WTC11 (cell line): ENCODE data around the gene MCF2L. TPM values are rescaled to one million over a fixed set of nuclear protein-coding genes. Genes with fewer than 3 reads are reported as not detected.
"Not testable (repeated sequence)": the region's sequence is repeated elsewhere in the genome, so short reads cannot be mapped to it uniquely, and the experiment has no call there.

Experiments used
- ATAC-seq: fragments of 200-7000 bp; cut with Tn5 transposase; 2 replicates; pipeline ENCODE4 v1.10.0; 2021; ENCODE audit warnings: mild to moderate bottlenecking, moderate library complexity
- CTCF ChIA-PET: fragments of 300-600 bp; sonication (Branson Sonifier 250); formaldehyde crosslinking; loops from one replicate; lab custom pipeline; 2021; ENCODE audit warnings: antibody characterized with exemption; lab: Charles Lee
- POLR2A ChIA-PET: fragments of 350-600 bp; sonication (Branson Sonifier 250); formaldehyde crosslinking; loops from one replicate; lab custom pipeline; 2021; ENCODE audit warnings: antibody characterized with exemption; lab: Charles Lee
- DNase-seq: peaks from one replicate; pipeline ENCODE4 v3.0.0; 2021; ENCODE audit warnings: low spot score
- H3K27ac Mint-ChIP-seq: 2 replicates; pipeline ENCODE4 v1.8.0; 2021; ENCODE audit warnings: mixed read lengths
- H3K27me3 Mint-ChIP-seq: 2 replicates; pipeline ENCODE4 v1.8.0; 2021; ENCODE audit warnings: low read depth, mild to moderate bottlenecking, moderate library complexity, mixed read lengths
- H3K36me3 Mint-ChIP-seq: 2 replicates; pipeline ENCODE4 v1.8.0; 2021; ENCODE audit warnings: mixed read lengths
- H3K4me1 Mint-ChIP-seq: 2 replicates; pipeline ENCODE4 v1.8.0; 2022; ENCODE audit warnings: mixed read lengths
- H3K4me3 Mint-ChIP-seq: 2 replicates; pipeline ENCODE4 v1.8.0; 2021; ENCODE audit warnings: mild to moderate bottlenecking, moderate library complexity, mixed read lengths
- H3K9me3 Mint-ChIP-seq: 2 replicates; pipeline ENCODE4 v1.8.0; 2021; ENCODE audit warnings: mixed read lengths
- HMGA2 ChIP-seq: fragments of 250-450 bp; sonication (Bioruptor Pico); IDR thresholded peaks from 2 replicates; pipeline ENCODE4 v1.4.0; 2021; ENCODE audit warnings: mild to moderate bottlenecking, moderate library complexity
- JUN ChIP-seq: sonication (generic); formaldehyde crosslinking; IDR thresholded peaks from 2 replicates; pipeline ENCODE4 v1.8.0; 2023; ENCODE audit warnings: mild to moderate bottlenecking, missing genetic modification reagents
- OVOL2 ChIP-seq: fragments of 250-450 bp; sonication (Bioruptor Pico); IDR thresholded peaks from 2 replicates; pipeline ENCODE4 v1.9.0; 2021; ENCODE audit warnings: mild to moderate bottlenecking, borderline replicate concordance
- SP1 ChIP-seq: sonication (generic); formaldehyde crosslinking; conservative IDR thresholded peaks from 2 replicates; pipeline ENCODE4 v1.8.1; 2022; ENCODE audit warnings: missing genetic modification reagents
- ZNF232 ChIP-seq: sonication (generic); formaldehyde crosslinking; IDR thresholded peaks from 2 replicates; pipeline ENCODE4 v1.8.0; 2022; ENCODE audit warnings: mild to moderate bottlenecking, missing genetic modification reagents
- ZNF263 ChIP-seq: sonication (generic); formaldehyde crosslinking; IDR thresholded peaks from 2 replicates; pipeline ENCODE4 v1.8.1; 2022; ENCODE audit warnings: low read depth, mild to moderate bottlenecking, moderate library complexity, missing genetic modification reagents
- total RNA-seq: library from RNA; stranded (reverse); gene quantifications from 3 replicates; pipeline ENCODE4 v1.2.3, GENCODE V29; 2021
- TF ChIP-seq, protein P1 (sequence below): fragments of 200-600 bp; IDR thresholded peaks from 2 replicates; pipeline ENCODE4 v1.8.0; 2022; ENCODE audit warnings: antibody characterized with exemption
- TF ChIP-seq, protein P2 (sequence below): sonication (generic); formaldehyde crosslinking; IDR thresholded peaks from 2 replicates; pipeline ENCODE4 v1.8.1; 2022; ENCODE audit warnings: low read depth, missing genetic modification reagents, borderline replicate concordance
- TF ChIP-seq, protein P3 (sequence below): sonication (generic); formaldehyde crosslinking; IDR thresholded peaks from 2 replicates; pipeline ENCODE4 v1.8.0; 2023; ENCODE audit warnings: missing genetic modification reagents, mild to moderate bottlenecking, borderline replicate concordance
- TF ChIP-seq, protein P4 (sequence below): fragments of 250-450 bp; sonication (Bioruptor Pico); IDR thresholded peaks from 2 replicates; pipeline ENCODE4 v1.9.0; 2021; ENCODE audit warnings: mild to moderate bottlenecking

The MCF2L gene
- total RNA-seq, 1 experiment from 2014 or later: 34.8 TPM

DNA sequence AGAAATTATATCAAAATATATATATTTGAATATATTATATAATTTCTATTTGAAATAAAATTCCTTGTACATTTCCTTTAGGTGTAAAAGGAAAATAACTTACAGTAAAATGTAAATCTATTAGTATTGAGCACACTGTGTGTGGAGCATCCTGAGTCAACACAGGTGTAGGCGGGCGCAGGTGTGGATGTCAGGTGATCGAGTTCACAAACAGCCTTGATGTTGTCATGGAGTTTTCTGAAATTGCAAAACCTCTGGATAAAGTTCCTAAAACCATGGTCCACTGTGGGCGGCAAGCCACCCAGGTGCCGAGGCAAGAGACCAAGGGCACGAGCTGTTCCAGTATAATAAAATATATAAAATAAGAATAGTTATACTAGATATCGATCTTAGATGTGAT lies 27.7 kb upstream of the MCF2L start:
- ChIA-PET CTCF (no interaction called here), POLR2A (no interaction called here)
- Mint-ChIP-seq H3K27me3 (0 out of 2 replicates have a peak, but pooled peaks cover 3% of the 10 kb centered on the region), H3K9me3 (peaks cover 14% of the 10 kb centered on the region), H3K36me3 (peaks cover 11% of the 10 kb centered on the region), H3K4me1 (peaks cover 9% of the 10 kb centered on the region), H3K4me3 (no peak overlapping the region), H3K27ac (no peak overlapping the region)
- ATAC-seq (no peak), DNase-seq (no peak)
- 0 out of 2 replicates have a peak, but pooled peaks have one; percentile 65 for TF ChIP-seq HMGA2 (CRISPR knock-in tag)
- no peak for TF ChIP-seq ZNF263 (CRISPR knock-in tag)
- no peak for TF ChIP-seq ZNF232

GRCh38 chr13:112941765-112942164 lies 27.2 kb upstream of the MCF2L start:
- peaks cover 14% of the 10 kb centered on the region for H3K9me3 Mint-ChIP-seq
- H3K4me1 Mint-ChIP-seq: peaks cover 13% of the 10 kb centered on the region
- ATAC-seq, H3K27me3 Mint-ChIP-seq, H3K4me3 Mint-ChIP-seq, H3K27ac Mint-ChIP-seq, DNase-seq, POLR2A ChIA-PET: not testable (repeated sequence)
- H3K36me3 Mint-ChIP-seq: peaks cover 11% of the 10 kb centered on the region
- CTCF ChIA-PET: interaction anchor here (2.6 to 3.0 kb wide), 2 partner anchors 12 to 87 kb away, joined by 18 to 72 read pairs; no protein-coding TSS in a partner anchor

GRCh38 chr13:112942689-112943308 lies 26.2 kb upstream of the MCF2L start:
- peak overlapping the region; percentile 76 for H3K4me3 Mint-ChIP-seq
- ChIA-PET CTCF (interaction anchor here (0.5 to 3.0 kb wide), 49 partner anchors 9 to 776 kb away, joined by 3 to 72 read pairs (median 4); partner anchors contain the start of gene MCF2L), POLR2A (interaction anchor here (1.4 kb wide), 1 partner anchor 10 kb away, joined by 3 read pairs; no protein-coding TSS in a partner anchor)
- H3K4me1 Mint-ChIP-seq: peaks cover 17% of the 10 kb centered on the region
- ATAC-seq (peak; percentile 79), DNase-seq (peak; percentile 99)
- TF ChIP-seq, protein P1, sequence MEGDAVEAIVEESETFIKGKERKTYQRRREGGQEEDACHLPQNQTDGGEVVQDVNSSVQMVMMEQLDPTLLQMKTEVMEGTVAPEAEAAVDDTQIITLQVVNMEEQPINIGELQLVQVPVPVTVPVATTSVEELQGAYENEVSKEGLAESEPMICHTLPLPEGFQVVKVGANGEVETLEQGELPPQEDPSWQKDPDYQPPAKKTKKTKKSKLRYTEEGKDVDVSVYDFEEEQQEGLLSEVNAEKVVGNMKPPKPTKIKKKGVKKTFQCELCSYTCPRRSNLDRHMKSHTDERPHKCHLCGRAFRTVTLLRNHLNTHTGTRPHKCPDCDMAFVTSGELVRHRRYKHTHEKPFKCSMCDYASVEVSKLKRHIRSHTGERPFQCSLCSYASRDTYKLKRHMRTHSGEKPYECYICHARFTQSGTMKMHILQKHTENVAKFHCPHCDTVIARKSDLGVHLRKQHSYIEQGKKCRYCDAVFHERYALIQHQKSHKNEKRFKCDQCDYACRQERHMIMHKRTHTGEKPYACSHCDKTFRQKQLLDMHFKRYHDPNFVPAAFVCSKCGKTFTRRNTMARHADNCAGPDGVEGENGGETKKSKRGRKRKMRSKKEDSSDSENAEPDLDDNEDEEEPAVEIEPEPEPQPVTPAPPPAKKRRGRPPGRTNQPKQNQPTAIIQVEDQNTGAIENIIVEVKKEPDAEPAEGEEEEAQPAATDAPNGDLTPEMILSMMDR: peak; percentile 82
- peak; percentile 79 for TF ChIP-seq SP1 (CRISPR knock-in tag)
- TF ChIP-seq, protein P2, sequence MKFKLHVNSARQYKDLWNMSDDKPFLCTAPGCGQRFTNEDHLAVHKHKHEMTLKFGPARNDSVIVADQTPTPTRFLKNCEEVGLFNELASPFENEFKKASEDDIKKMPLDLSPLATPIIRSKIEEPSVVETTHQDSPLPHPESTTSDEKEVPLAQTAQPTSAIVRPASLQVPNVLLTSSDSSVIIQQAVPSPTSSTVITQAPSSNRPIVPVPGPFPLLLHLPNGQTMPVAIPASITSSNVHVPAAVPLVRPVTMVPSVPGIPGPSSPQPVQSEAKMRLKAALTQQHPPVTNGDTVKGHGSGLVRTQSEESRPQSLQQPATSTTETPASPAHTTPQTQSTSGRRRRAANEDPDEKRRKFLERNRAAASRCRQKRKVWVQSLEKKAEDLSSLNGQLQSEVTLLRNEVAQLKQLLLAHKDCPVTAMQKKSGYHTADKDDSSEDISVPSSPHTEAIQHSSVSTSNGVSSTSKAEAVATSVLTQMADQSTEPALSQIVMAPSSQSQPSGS: no peak
- TF ChIP-seq OVOL2: no peak
- TF ChIP-seq JUN (CRISPR knock-in tag): no peak
- TF ChIP-seq, protein P3, sequence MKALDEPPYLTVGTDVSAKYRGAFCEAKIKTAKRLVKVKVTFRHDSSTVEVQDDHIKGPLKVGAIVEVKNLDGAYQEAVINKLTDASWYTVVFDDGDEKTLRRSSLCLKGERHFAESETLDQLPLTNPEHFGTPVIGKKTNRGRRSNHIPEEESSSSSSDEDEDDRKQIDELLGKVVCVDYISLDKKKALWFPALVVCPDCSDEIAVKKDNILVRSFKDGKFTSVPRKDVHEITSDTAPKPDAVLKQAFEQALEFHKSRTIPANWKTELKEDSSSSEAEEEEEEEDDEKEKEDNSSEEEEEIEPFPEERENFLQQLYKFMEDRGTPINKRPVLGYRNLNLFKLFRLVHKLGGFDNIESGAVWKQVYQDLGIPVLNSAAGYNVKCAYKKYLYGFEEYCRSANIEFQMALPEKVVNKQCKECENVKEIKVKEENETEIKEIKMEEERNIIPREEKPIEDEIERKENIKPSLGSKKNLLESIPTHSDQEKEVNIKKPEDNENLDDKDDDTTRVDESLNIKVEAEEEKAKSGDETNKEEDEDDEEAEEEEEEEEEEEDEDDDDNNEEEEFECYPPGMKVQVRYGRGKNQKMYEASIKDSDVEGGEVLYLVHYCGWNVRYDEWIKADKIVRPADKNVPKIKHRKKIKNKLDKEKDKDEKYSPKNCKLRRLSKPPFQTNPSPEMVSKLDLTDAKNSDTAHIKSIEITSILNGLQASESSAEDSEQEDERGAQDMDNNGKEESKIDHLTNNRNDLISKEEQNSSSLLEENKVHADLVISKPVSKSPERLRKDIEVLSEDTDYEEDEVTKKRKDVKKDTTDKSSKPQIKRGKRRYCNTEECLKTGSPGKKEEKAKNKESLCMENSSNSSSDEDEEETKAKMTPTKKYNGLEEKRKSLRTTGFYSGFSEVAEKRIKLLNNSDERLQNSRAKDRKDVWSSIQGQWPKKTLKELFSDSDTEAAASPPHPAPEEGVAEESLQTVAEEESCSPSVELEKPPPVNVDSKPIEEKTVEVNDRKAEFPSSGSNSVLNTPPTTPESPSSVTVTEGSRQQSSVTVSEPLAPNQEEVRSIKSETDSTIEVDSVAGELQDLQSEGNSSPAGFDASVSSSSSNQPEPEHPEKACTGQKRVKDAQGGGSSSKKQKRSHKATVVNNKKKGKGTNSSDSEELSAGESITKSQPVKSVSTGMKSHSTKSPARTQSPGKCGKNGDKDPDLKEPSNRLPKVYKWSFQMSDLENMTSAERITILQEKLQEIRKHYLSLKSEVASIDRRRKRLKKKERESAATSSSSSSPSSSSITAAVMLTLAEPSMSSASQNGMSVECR: 0 out of 2 replicates have a peak, but pooled peaks have one; percentile 23
- TF ChIP-seq, protein P4, sequence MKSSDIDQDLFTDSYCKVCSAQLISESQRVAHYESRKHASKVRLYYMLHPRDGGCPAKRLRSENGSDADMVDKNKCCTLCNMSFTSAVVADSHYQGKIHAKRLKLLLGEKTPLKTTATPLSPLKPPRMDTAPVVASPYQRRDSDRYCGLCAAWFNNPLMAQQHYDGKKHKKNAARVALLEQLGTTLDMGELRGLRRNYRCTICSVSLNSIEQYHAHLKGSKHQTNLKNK (CRISPR knock-in tag): no peak
- H3K27ac Mint-ChIP-seq: no peak overlapping the region
- H3K9me3 Mint-ChIP-seq: peaks cover 9% of the 10 kb centered on the region
- peaks cover 7% of the 10 kb centered on the region for H3K36me3 Mint-ChIP-seq
- H3K27me3 Mint-ChIP-seq: 0 out of 2 replicates have a peak, but pooled peaks cover 3% of the 10 kb centered on the region
